BLaER1 treated with 17β-estradiol and CSF1 and Interleukin-3, amounts not matched to agents 10 nM and 100 nM (cell line): ENCODE results near the gene AMZ1.

Source experiments
- H3K27ac ChIP-seq, 11 experiments: shearing (Covaris generic); formaldehyde crosslinking; 2 replicates each; pipeline ENCODE4 v1.8.1; 2022
- H3K27me3 ChIP-seq, 11 experiments: shearing (Covaris generic); formaldehyde crosslinking; 2 replicates each; pipeline ENCODE4 v1.8.1; 2022
- H3K36me3 ChIP-seq, 11 experiments: shearing (Covaris generic); formaldehyde crosslinking; 2 replicates each; pipeline ENCODE4 v1.8.1; 2022
- H3K4me1 ChIP-seq, 10 experiments: shearing (Covaris generic); formaldehyde crosslinking; 2 replicates each; pipeline ENCODE4 v1.8.1; 2022
- H3K4me2 ChIP-seq, 11 experiments: shearing (Covaris generic); formaldehyde crosslinking; 2 replicates each; pipeline ENCODE4 v1.8.1; 2022
- H3K4me3 ChIP-seq, 10 experiments: shearing (Covaris generic); formaldehyde crosslinking; 2 replicates each; pipeline ENCODE4 v1.8.1; 2022
- H3K9ac ChIP-seq, 11 experiments: shearing (Covaris generic); formaldehyde crosslinking; 2 replicates each; pipeline ENCODE4 v1.8.1; 2022
- H3K9me3 ChIP-seq, 11 experiments: shearing (Covaris generic); formaldehyde crosslinking; replicated peaks in 1 of 11; 2 replicates each; pipeline ENCODE4 v1.8.1; 2022
- H4K20me1 ChIP-seq, 11 experiments: shearing (Covaris generic); formaldehyde crosslinking; 2 replicates each; pipeline ENCODE4 v1.8.1; 2022
- Cebpa-rat ChIP-seq, 11 experiments: shearing (Covaris generic); IDR thresholded peaks; 2 replicates each; pipeline ENCODE4 v1.8.1; 2022

The AMZ1 gene

GRCh38 chr7:2706685-2707126 lies 18.7 kb downstream of the AMZ1 start:
- H3K4me1 ChIP-seq: peaks cover 28 to 80% (median 71%) of the 10 kb centered on the region in 10 experiments
- no peak for TF ChIP-seq Cebpa-rat (IDR thresholded peaks at IDR 0.05)
- H3K9ac ChIP-seq: no peak overlapping the region; a peak in 1 of 22 replicates
- peak overlapping the region in 10 of 11 experiments; percentile 20 to 93 (median 46); a peak in 18 of 22 replicates for H3K4me2 ChIP-seq
- H3K9me3 ChIP-seq: peaks cover 0 to 10% (median 0%) of the 10 kb centered on the region in 11 experiments; a peak in 1 of 22 replicates
- peaks cover 0 to 31% (median 0%) of the 10 kb centered on the region in 11 experiments; a peak in 4 of 22 replicates for H4K20me1 ChIP-seq
- H3K27ac ChIP-seq: peak overlapping the region in 1 of 11 experiments; percentile 3; a peak in 1 of 22 replicates
- H3K27me3 ChIP-seq: peaks cover 0 to 24% (median 0%) of the 10 kb centered on the region in 11 experiments; a peak in 7 of 22 replicates
- no peaks in the 10 kb centered on the region for H3K36me3 ChIP-seq
- no peak overlapping the region for H3K4me3 ChIP-seq

DNA sequence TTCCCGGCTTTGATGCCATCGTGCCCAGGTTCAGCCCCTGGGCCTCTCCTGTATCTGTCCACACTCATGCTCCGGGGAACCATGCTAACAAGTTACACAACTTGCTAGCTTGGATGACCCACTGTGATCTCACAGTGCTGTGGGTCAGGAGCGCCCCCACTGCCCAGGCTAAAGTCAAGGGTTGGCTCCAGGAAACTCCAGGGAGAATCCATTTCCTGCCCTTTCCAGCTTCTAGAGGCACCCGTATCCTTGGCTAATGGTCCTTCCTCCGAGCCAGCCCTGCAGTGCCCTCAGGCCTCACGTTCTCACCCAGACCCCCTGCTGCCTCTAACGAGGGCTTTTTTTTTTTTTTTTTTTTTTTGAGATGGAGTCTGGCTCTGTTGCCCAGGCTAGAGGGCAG lies 19.5 kb downstream of the AMZ1 start:
- peaks cover 0 to 35% (median 0%) of the 10 kb centered on the region in 11 experiments; a peak in 4 of 22 replicates for H4K20me1 ChIP-seq
- TF ChIP-seq Cebpa-rat (IDR thresholded peaks at IDR 0.05): no peak
- no peak overlapping the region for H3K4me3 ChIP-seq
- H3K4me2 ChIP-seq: peak overlapping the region in 9 of 11 experiments; percentile 2 to 97 (median 63); a peak in 13 of 22 replicates
- peaks cover 0 to 24% (median 0%) of the 10 kb centered on the region in 11 experiments; a peak in 7 of 22 replicates for H3K27me3 ChIP-seq
- no peaks in the 10 kb centered on the region for H3K36me3 ChIP-seq
- peak overlapping the region in 1 of 11 experiments; percentile 14; a peak in 1 of 22 replicates for H3K27ac ChIP-seq
- peaks cover 0 to 10% (median 0%) of the 10 kb centered on the region in 11 experiments; a peak in 1 of 22 replicates for H3K9me3 ChIP-seq
- peaks cover 36 to 80% (median 71%) of the 10 kb centered on the region in 10 experiments for H3K4me1 ChIP-seq
- no peak overlapping the region; a peak in 1 of 22 replicates for H3K9ac ChIP-seq

GRCh38 chr7:2708041-2708440 lies 20.0 kb downstream of the AMZ1 start:
- no peak for TF ChIP-seq Cebpa-rat (IDR thresholded peaks at IDR 0.05)
- H4K20me1 ChIP-seq: peaks cover 0 to 40% (median 0%) of the 10 kb centered on the region in 11 experiments; a peak in 4 of 22 replicates
- no peak overlapping the region for H3K27ac ChIP-seq
- no peaks in the 10 kb centered on the region for H3K36me3 ChIP-seq
- peaks cover 0 to 24% (median 0%) of the 10 kb centered on the region in 11 experiments; a peak in 7 of 22 replicates for H3K27me3 ChIP-seq
- peaks cover 0 to 10% (median 0%) of the 10 kb centered on the region in 11 experiments; a peak in 1 of 22 replicates for H3K9me3 ChIP-seq
- H3K4me1 ChIP-seq: peaks cover 42 to 81% (median 71%) of the 10 kb centered on the region in 10 experiments
- H3K9ac ChIP-seq: no peak overlapping the region
- no peak overlapping the region for H3K4me3 ChIP-seq
- H3K4me2 ChIP-seq: peak overlapping the region in 6 of 11 experiments; percentile 85 to 98 (median 95); a peak in 10 of 22 replicates

DNA sequence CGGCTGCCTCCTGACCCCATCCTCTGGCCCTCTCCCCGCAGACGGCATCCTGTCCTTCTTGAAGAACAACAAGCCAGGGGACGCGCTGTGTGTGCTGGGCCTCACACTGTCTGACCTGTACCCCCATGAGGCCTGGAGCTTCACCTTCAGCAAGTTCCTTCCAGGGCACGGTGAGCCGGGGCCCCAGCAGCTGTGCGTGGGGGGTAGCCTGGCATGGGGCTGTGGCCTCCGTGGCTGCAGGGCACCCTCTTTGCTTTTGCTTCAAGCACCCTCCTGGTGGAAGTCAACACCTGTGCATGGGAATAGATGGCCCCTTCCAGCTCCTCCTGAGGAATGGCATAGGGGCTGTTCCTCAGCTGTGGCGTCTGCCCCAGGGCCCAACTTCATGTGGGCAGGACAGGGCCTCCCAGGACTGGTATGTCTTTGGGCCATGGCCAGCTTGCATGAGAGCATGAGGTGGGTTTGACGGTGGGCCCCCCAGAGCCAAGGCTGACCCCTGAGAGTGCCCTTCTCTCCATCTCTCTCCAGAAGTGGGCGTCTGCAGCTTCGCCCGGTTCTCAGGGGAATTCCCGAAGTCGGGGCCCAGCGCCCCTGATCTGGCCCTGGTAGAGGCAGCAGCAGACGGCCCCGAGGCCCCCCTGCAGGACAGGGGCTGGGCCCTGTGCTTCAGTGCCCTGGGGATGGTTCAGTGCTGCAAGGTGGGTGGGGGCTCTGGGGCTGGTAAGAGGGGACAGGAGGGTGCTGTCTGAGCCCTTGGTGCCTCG lies 20.7 kb downstream of the AMZ1 start:
- peaks cover 0 to 10% (median 0%) of the 10 kb centered on the region in 11 experiments; a peak in 1 of 22 replicates for H3K9me3 ChIP-seq
- peak overlapping the region in 3 of 11 experiments; percentile 72 to 83 (median 83); a peak in 1 of 22 replicates for H3K27ac ChIP-seq
- H3K4me1 ChIP-seq: peaks cover 48 to 88% (median 78%) of the 10 kb centered on the region in 10 experiments
- no peak overlapping the region for H3K4me3 ChIP-seq
- TF ChIP-seq Cebpa-rat (IDR thresholded peaks at IDR 0.05): no peak
- peak overlapping the region in 3 of 11 experiments; percentile 58 to 78 (median 70); a peak in 5 of 22 replicates for H3K9ac ChIP-seq
- H3K27me3 ChIP-seq: peaks cover 0 to 25% (median 0%) of the 10 kb centered on the region in 11 experiments; a peak in 7 of 22 replicates
- H4K20me1 ChIP-seq: peaks cover 0 to 40% (median 0%) of the 10 kb centered on the region in 11 experiments; a peak in 4 of 22 replicates
- peak overlapping the region; percentile 85 to 98 (median 93); a peak in 20 of 22 replicates for H3K4me2 ChIP-seq
- no peaks in the 10 kb centered on the region for H3K36me3 ChIP-seq

GRCh38 chr7:2709553-2710285 lies 21.7 kb downstream of the AMZ1 start:
- Histone ChIP-seq H4K20me1 (peaks cover 0 to 43% (median 0%) of the 10 kb centered on the region in 11 experiments; a peak in 4 of 22 replicates), H3K9ac (peak overlapping the region; percentile 4 to 78 (median 45); a peak in 17 of 22 replicates), H3K4me3 (peak overlapping the region; percentile 22 to 57 (median 36); a peak in 17 of 20 replicates), H3K4me2 (peak overlapping the region; percentile 85 to 98 (median 93)), H3K27me3 (peaks cover 0 to 35% (median 0%) of the 10 kb centered on the region in 11 experiments; a peak in 7 of 22 replicates), H3K27ac (peak overlapping the region in 8 of 11 experiments; percentile 18 to 83 (median 71); a peak in 14 of 22 replicates), H3K36me3 (no peaks in the 10 kb centered on the region), H3K9me3 (peaks cover 0 to 10% (median 0%) of the 10 kb centered on the region in 11 experiments; a peak in 1 of 22 replicates), H3K4me1 (peaks cover 58 to 98% (median 88%) of the 10 kb centered on the region in 10 experiments)
- TF ChIP-seq Cebpa-rat (IDR thresholded peaks at IDR 0.05): no peak

DNA sequence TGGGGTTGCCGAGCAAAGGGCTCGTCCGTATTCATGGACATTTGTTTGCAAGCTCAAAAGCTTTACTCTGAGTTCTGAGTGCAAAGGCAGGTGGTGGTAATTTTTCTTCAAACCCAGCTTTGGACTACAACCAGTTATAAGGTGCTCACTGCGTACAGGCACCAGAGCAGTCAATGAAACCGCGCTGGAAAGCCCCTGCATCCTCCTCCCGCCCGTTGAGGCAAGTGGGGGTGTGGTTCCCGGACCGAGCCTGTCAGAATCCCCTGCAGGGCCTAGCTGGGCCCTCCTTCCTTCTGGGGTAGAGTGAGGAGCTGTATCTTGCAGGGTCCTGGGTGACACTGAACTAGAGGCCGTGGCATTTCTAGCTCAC lies 22.3 kb downstream of the AMZ1 start:
- peak overlapping the region in 8 of 11 experiments; percentile 58 to 83 (median 72); a peak in 14 of 22 replicates for H3K27ac ChIP-seq
- peak overlapping the region; percentile 85 to 98 (median 93) for H3K4me2 ChIP-seq
- peaks cover 0 to 6% (median 0%) of the 10 kb centered on the region in 11 experiments; a peak in 1 of 22 replicates for H3K9me3 ChIP-seq
- no peak for TF ChIP-seq Cebpa-rat (IDR thresholded peaks at IDR 0.05)
- peak overlapping the region; percentile 4 to 78 (median 45); a peak in 17 of 22 replicates for H3K9ac ChIP-seq
- no peaks in the 10 kb centered on the region for H3K36me3 ChIP-seq
- peak overlapping the region; percentile 22 to 57 (median 36); a peak in 17 of 20 replicates for H3K4me3 ChIP-seq
- peaks cover 64 to 100% (median 94%) of the 10 kb centered on the region in 10 experiments for H3K4me1 ChIP-seq
- H3K27me3 ChIP-seq: peaks cover 0 to 38% (median 0%) of the 10 kb centered on the region in 11 experiments; a peak in 7 of 22 replicates
- peaks cover 0 to 49% (median 0%) of the 10 kb centered on the region in 11 experiments; a peak in 4 of 22 replicates for H4K20me1 ChIP-seq

DNA sequence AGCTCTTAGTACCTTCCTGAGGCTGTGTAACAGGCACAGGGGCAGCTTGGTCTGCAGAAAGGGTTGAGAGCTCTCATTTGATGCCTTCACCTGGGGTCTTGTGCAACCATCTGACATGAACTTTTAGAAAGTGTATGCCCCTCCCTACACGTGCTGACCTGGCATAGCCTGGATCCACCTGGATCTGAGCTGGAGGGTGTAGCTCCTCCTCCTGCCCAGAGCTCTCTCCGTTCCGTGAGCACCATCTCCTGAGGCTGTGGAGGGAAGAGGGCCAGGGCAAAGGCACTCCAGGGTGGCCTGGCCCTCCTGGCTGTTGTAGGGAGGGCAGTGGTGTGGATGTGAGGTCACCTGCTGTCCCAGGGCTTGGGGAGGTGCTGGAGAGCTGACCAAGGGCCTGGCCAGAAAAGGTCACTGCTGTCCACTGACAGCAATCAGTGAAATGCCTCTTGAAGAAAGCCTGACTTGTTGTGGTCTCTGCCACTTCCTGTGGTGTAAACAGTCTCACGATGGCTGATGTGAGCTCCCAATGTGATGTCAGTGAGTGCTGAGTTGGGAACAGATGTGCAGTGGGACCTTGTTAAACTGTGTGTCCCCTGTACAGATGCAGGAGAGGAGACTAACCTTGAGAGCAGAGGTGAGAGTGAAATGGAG lies 23.0 kb downstream of the AMZ1 start:
- H3K9ac ChIP-seq: peak overlapping the region in 9 of 11 experiments; percentile 28 to 78 (median 58); a peak in 15 of 22 replicates
- H3K27ac ChIP-seq: peak overlapping the region; percentile 31 to 83 (median 70); a peak in 20 of 22 replicates
- H4K20me1 ChIP-seq: peaks cover 0 to 56% (median 0%) of the 10 kb centered on the region in 11 experiments; a peak in 4 of 22 replicates

More for the DNA sequence above, 23.0 kb downstream of the AMZ1 start:
- no peaks in the 10 kb centered on the region for H3K36me3 ChIP-seq
- peak overlapping the region; percentile 85 to 98 (median 93) for H3K4me2 ChIP-seq
- peaks cover 0 to 40% (median 0%) of the 10 kb centered on the region in 11 experiments; a peak in 7 of 22 replicates for H3K27me3 ChIP-seq
- H3K4me3 ChIP-seq: peak overlapping the region in 7 of 10 experiments; percentile 5 to 51 (median 29); a peak in 7 of 20 replicates
- peaks cover 71 to 100% (median 96%) of the 10 kb centered on the region in 10 experiments for H3K4me1 ChIP-seq
- H3K9me3 ChIP-seq: 0 out of 22 replicates have a peak, but pooled peaks cover 0 to 4% (median 0%) of the 10 kb centered on the region in 11 experiments
- 0 out of 22 replicates have a peak, but pooled peaks of 1 of the 11 experiments have one; percentile 10 for TF ChIP-seq Cebpa-rat (IDR thresholded peaks at IDR 0.05)
